T follicular helper cell (primary cell): ENCODE results near the gene KRTAP24-1.

Source experiments
- DNase-seq: peaks from one replicate; pipeline ENCODE4 v3.0.0-alpha.2; 2020; ENCODE audit warnings: low read depth

Gene KRTAP24-1

GRCh38 chr21:30234643-30235042 is 48.1 kb downstream of the KRTAP24-1 start:
- DNase-seq = no peak

DNA sequence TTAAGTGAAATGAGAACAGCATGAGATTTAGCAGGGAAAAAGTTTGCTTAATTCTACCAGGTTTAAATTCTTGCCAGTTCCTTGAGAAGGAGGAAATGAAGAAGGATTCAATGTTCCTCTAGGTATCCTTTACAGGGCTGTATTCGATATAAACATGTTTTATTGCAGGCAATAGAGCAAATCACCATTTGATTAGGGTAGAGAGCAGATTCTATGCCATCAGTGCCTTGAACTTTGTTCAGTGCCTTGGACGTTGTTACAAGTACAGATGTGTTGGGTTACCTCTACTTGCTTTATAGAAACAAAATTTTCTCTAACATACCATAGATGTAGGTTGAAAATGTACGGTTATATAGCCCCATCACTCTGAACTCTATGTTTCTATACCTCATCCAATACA is 48.7 kb downstream of the KRTAP24-1 start:
- no peak for DNase-seq

- no peak for DNase-seq
Measured at GRCh38 chr21:30233228-30234020, 49.3 kb downstream of the KRTAP24-1 start.

GRCh38 chr21:30232011-30232410 is 50.7 kb downstream of the KRTAP24-1 start:
- no peak for DNase-seq
